SK-N-SH (cell line): ENCODE measurements around the gene MAP7D3.

Source experiments
- ELF1 ChIP-seq: IDR thresholded peaks from 2 replicates; pipeline ENCODE4 v1.4.0; 2012
- EP300 ChIP-seq, 2 experiments: IDR thresholded peaks; 2 replicates each; pipeline versions ENCODE4 v1.4.0 to v1.6.1; 2012; ENCODE audit warnings: borderline replicate concordance in 1 of 2, low read depth in 1 of 2, low read length in 1 of 2
- EZH2phosphoT487 ChIP-seq: fragments of 200-600 bp; sonication (generic); IDR thresholded peaks from 2 replicates; pipeline ENCODE4 v1.6.1; 2017; ENCODE audit warnings: low read depth, mixed run types, mild to moderate bottlenecking, antibody characterized with exemption, moderate library complexity, borderline replicate concordance
- GABPA ChIP-seq: IDR thresholded peaks from 2 replicates; pipeline ENCODE4 v1.4.0; 2012; ENCODE audit warnings: low read depth, mild to moderate bottlenecking
- NFIC ChIP-seq: IDR thresholded peaks from 2 replicates; pipeline ENCODE4 v1.4.0; 2012; ENCODE audit warnings: borderline replicate concordance
- RAD21 ChIP-seq: IDR thresholded peaks from 2 replicates; pipeline ENCODE4 v1.6.1; 2012; ENCODE audit warnings: mild to moderate bottlenecking, low read length
- RCOR1 ChIP-seq: fragments of 150-350 bp; IDR thresholded peaks from 2 replicates; pipeline ENCODE4 v1.6.1; 2017; ENCODE audit warnings: antibody characterized with exemption, low read length
- SMC3 ChIP-seq: IDR thresholded peaks from 2 replicates; pipeline ENCODE4 v1.6.1; 2012; ENCODE audit warnings: low read depth, low read length, improper control_type of control experiment
- TAF1 ChIP-seq: IDR thresholded peaks from 2 replicates; pipeline ENCODE4 v1.6.1; 2012; ENCODE audit warnings: low read depth, mild to moderate bottlenecking, low read length, moderate library complexity, borderline replicate concordance
- TF ChIP-seq, protein P1 (sequence below): fragments of 200-600 bp; sonication (generic); IDR thresholded peaks from 2 replicates; pipeline ENCODE4 v1.6.1; 2017; ENCODE audit warnings: antibody characterized with exemption, mild to moderate bottlenecking, moderate library complexity
- TF ChIP-seq, protein P2 (sequence below): fragments of 150-350 bp; IDR thresholded peaks from 2 replicates; pipeline ENCODE4 v1.6.1; 2017; ENCODE audit warnings: antibody characterized with exemption, low read length, low read depth, borderline replicate concordance
- TF ChIP-seq, protein P3 (sequence below): IDR thresholded peaks from 2 replicates; pipeline ENCODE4 v1.6.1; 2012; ENCODE audit warnings: mild to moderate bottlenecking, low read depth, low read length, moderate library complexity

- TF ChIP-seq, protein P1, sequence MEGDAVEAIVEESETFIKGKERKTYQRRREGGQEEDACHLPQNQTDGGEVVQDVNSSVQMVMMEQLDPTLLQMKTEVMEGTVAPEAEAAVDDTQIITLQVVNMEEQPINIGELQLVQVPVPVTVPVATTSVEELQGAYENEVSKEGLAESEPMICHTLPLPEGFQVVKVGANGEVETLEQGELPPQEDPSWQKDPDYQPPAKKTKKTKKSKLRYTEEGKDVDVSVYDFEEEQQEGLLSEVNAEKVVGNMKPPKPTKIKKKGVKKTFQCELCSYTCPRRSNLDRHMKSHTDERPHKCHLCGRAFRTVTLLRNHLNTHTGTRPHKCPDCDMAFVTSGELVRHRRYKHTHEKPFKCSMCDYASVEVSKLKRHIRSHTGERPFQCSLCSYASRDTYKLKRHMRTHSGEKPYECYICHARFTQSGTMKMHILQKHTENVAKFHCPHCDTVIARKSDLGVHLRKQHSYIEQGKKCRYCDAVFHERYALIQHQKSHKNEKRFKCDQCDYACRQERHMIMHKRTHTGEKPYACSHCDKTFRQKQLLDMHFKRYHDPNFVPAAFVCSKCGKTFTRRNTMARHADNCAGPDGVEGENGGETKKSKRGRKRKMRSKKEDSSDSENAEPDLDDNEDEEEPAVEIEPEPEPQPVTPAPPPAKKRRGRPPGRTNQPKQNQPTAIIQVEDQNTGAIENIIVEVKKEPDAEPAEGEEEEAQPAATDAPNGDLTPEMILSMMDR, result no peak
- TF ChIP-seq RAD21 (no peak), RCOR1 (no peak), EZH2phosphoT487 (no peak), ELF1 (no peak), NFIC (no peak), GABPA (no peak), TAF1 (no peak), EP300 (IDR thresholded peaks at IDR 0.05; ENCODE audit: borderline replicate concordance in 1 of 2, low read depth in 1 of 2, low read length in 1 of 2) (no peak), SMC3 (no peak)
- TF ChIP-seq, protein P2, sequence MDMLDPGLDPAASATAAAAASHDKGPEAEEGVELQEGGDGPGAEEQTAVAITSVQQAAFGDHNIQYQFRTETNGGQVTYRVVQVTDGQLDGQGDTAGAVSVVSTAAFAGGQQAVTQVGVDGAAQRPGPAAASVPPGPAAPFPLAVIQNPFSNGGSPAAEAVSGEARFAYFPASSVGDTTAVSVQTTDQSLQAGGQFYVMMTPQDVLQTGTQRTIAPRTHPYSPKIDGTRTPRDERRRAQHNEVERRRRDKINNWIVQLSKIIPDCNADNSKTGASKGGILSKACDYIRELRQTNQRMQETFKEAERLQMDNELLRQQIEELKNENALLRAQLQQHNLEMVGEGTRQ, result no peak
- TF ChIP-seq, protein P3, sequence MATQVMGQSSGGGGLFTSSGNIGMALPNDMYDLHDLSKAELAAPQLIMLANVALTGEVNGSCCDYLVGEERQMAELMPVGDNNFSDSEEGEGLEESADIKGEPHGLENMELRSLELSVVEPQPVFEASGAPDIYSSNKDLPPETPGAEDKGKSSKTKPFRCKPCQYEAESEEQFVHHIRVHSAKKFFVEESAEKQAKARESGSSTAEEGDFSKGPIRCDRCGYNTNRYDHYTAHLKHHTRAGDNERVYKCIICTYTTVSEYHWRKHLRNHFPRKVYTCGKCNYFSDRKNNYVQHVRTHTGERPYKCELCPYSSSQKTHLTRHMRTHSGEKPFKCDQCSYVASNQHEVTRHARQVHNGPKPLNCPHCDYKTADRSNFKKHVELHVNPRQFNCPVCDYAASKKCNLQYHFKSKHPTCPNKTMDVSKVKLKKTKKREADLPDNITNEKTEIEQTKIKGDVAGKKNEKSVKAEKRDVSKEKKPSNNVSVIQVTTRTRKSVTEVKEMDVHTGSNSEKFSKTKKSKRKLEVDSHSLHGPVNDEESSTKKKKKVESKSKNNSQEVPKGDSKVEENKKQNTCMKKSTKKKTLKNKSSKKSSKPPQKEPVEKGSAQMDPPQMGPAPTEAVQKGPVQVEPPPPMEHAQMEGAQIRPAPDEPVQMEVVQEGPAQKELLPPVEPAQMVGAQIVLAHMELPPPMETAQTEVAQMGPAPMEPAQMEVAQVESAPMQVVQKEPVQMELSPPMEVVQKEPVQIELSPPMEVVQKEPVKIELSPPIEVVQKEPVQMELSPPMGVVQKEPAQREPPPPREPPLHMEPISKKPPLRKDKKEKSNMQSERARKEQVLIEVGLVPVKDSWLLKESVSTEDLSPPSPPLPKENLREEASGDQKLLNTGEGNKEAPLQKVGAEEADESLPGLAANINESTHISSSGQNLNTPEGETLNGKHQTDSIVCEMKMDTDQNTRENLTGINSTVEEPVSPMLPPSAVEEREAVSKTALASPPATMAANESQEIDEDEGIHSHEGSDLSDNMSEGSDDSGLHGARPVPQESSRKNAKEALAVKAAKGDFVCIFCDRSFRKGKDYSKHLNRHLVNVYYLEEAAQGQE, result no peak
These were observed 68.8 kb downstream of the MAP7D3 start for GRCh38 chrX:136182414-136182813.
